ENCODE measurements around the gene FKBP1B. TPM values are rescaled to one million over a fixed set of nuclear protein-coding genes. Genes with fewer than 3 reads are reported as not detected.
A peak's percentile ranks its signal among the peaks of the same experiment; 100 is the strongest.
"Not testable (repeated sequence)": the region's sequence is repeated elsewhere in the genome, so short reads cannot be mapped to it uniquely, and the experiment has no call there.

Gene FKBP1B
- total RNA-seq = 6.2 TPM

DNA sequence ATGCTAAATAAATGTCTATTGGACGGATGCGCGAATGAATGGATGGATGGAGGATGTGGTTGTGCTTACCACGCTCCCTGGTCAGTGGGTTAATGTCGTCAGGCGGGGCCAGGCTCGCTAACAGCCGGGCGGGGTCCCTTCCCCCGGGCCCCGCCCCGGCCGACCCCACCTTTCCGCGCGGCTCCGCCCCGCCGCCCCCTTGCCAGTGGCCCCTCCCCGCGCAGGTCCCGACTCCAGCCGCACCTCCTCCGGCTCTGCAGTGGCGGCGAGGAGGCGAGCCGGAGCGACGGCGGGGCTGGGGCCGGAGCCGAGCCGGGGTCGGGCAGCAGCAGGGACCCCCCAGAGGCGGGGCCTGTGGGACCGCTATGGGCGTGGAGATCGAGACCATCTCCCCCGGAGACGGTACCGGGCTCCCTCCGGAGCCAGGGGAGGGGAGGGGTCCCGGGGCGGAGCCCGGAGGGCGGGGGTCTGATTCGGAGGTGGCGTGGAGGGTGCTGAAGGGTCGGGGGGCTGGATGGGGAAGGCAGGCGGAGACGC is at the start of gene FKBP1B:
Gene FKBP1B, plus strand, starts transcription at position 257 of the 537 bp plus-strand sequence. Its CDS starts 109 bp downstream, at position 366.
- peak; percentile 41 for ATAC-seq

DNA sequence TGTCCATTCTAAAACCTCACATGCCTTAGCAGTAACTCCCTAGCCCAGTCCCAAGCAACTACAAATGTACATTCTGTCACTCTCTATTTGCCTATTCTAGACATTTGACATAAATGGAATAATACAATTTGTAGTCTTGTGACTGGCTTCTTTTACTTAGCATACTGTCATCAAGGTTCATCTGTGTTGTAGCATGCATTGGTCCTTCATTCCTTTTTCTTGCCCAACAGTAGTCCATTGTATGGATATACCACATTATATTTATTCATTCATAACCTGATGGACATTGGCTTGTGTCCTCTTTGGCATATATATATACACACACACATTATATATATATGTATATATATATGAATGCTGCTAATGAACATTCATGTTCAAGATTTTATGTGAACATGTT is 41.8 kb upstream of the FKBP1B start:
- no peak for ATAC-seq

GRCh38 chr2:24008672-24009366 is 40.7 kb upstream of the FKBP1B start:
- ATAC-seq = no peak

DNA sequence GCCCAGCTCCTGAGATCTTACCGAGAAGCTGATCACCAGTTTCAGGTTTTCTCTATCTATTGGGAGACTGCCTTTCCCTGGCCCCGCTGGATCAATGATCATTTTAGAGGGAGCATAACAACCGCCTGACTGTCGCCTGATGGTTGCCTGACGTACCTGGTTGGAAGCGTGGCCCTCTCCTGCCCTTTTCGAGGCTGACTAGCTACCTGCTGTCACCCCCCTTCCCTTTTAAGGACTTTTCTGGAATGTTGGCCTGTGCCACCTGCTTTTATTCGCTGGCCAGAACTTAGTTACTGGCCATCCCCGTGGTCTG is 40.2 kb upstream of the FKBP1B start:
- ATAC-seq = no peak

DNA sequence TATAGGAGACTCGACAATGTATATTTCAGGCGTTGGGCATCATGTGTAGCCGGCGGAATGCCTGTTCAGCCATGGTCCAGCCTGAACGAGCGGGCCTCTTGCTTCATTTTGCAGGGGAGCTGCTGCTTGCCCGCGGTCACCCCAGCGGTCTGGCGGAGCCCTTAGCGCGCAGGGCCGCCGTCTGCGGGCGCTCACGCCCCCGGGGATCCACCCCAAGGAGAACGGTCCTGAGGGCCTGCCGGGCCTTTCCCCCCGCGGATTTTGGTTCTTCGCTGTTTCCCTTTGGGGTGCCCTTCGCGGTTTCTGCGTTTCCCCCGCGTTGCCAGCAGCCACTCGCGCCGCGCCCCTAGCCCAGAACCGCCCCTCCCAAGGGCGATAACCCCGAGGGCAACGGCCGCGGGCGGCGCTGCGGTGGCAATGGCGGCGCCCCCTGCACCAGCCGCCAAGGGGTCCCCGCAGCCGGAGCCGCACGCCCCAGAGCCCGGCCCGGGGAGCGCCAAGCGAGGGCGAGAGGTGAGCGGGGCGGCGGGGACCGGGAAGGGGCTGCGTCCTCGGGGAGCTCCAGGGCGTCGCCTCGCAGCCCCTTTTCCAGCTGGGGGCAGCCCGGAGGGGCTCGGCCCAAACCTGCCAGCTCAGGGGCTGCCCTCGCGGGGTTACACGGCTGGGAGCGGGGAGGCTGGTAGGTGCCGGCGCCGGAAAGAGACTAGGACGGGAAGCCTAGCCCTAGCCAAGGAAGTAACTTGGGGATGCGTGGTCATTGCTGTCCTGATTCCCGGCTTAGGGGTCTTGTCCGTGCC is 39.7 kb upstream of the FKBP1B start, which contains the start of gene MFSD2B:
Gene MFSD2B, plus strand, starts transcription at position 406 of the 797 bp plus-strand sequence. Its CDS starts 12 bp downstream, at position 418.
- ATAC-seq = peak; percentile 35

- ATAC-seq = peak; percentile 19
Measured at GRCh38 chr2:24010477-24011249, 38.9 kb upstream of the FKBP1B start.

DNA sequence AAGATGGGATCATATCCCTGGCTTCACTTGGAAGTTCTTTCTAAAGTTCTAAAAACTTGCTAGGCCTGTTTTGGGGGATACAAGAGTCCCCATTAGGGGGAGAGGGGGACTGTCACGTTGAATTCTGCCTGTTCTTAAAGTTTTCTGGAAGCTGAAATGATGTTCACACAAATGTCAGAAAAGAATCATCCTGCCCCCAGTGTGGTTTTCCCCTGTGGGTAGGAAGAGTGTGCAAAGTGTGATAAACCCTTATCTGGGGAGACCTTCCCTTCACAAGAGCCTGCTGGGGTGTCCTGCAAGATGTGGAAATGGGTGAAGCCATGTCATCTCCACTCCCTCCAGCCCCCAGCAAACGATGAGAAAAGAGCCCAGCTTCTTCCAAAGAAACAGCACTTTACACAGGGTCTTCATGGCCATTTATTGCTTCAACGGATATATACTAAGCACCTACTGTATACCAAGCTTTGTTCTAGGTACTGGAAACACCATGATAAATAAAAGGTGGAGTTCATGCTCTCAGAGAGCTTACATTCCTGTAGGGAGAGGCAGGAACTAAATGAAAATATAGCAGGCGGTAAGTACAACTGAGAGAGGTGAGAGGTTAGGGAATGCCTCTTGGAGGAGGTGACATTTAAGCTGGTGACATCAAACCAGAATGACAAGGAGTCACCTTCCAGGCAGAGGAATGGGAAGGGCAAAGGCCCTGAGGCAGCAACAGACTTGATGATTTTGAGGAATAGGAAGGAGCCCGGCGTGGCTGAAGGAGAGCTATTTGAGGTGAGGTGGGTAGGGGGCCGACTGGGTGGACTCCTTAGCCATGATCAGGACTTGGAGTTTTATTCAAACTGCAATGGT is 38.1 kb upstream of the FKBP1B start:
- ATAC-seq = peak; percentile 24

- ATAC-seq = no peak
Measured at GRCh38 chr2:24012521-24013188, 36.9 kb upstream of the FKBP1B start.

GRCh38 chr2:24014902-24015301 is 34.6 kb upstream of the FKBP1B start:
- not testable (repeated sequence) for ATAC-seq

GRCh38 chr2:24015562-24016375 is 33.8 kb upstream of the FKBP1B start:
- peak; percentile 45 for ATAC-seq

DNA sequence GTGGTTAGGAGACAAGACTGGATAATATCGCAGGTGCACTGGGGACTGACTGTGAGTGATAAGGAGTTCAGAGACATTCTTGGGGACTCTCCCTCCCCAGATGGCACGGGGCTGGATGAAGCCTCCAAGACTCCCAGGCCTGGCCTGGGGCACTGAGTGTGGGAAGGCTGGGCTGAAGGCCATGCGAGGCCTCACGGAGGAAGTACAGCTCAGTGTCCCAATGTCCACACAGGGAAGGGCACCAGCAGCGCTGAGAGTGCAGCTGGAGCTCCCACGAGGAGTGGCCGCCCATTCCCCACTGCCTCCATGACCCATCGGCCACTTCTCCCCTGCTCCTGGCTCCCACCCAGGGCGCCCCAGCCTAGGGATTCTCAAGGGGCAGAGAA is 33.2 kb upstream of the FKBP1B start:
- no peak for ATAC-seq

GRCh38 chr2:24016853-24017703 is 32.5 kb upstream of the FKBP1B start:
- no peak for ATAC-seq

- ATAC-seq = no peak
Measured at GRCh38 chr2:24017711-24018110, 31.8 kb upstream of the FKBP1B start.

DNA sequence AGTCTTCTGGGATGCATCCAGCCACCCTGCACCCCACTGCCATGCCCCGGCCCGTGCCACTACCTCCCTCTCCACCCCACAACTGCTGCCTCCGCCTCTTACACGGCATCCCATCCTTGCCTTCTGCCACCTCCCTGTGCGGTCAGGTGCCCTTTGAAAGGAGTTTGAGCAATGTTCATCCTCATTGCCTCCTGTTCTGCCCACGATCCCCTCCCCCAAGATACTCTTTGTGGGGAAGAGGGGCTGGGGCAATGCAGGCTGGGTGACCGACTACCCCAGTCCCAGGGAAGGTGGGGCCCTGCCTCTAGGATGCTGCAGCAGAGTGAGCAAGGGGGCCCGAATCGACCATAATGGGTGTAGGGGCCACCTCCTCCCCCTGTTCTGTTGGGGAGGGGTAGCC is 31.3 kb upstream of the FKBP1B start:
- no peak for ATAC-seq

GRCh38 chr2:24019729-24020128 is 29.8 kb upstream of the FKBP1B start:
- ATAC-seq = no peak

GRCh38 chr2:24020244-24020643 is 29.3 kb upstream of the FKBP1B start:
- ATAC-seq = no peak

- peak; percentile 91 for ATAC-seq
Measured at GRCh38 chr2:24021122-24021998, 28.2 kb upstream of the FKBP1B start.

DNA sequence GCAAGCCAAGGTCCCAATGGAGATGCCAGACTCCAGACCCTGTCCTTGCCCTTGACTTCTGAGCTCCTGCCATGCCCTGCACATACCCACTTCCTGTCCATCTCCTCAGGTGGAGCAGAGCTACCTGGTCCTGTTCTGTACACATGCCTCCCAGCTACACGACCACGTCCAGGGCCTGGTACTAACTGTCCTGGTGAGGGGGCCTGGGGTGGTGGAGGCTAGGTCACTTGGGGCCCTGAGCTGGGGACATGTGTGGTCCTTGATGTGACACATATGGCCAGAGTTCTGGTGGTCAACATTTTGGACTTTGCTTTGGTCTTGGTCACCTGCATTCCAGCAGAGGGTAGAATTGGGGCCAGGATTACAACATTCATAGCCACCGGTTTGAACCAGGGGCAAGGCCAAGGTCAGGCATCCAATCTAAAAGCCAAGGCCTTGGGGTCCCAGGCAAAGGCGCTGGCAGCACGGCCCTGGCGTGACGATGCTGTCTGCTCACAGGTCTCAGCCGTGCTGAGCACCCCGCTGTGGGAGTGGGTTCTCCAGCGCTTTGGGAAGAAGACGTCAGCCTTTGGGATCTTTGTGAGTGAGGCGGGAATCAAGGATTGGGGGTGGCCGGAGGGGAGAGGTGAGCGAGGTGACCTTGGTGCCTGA is 27.1 kb upstream of the FKBP1B start:
- ATAC-seq = no peak

Measured in esophagus mucosa (tissue), 1 donor.